GM21786 (cell line): Measurements from ENCODE around the gene AMOTL1.

Experiments
- ATAC-seq: cut with Tn5 transposase; IDR thresholded peaks from one replicate; pipeline ENCODE4 v1.9.1; 2021; ENCODE audit not compliant: unreplicated experiment

Gene AMOTL1

DNA sequence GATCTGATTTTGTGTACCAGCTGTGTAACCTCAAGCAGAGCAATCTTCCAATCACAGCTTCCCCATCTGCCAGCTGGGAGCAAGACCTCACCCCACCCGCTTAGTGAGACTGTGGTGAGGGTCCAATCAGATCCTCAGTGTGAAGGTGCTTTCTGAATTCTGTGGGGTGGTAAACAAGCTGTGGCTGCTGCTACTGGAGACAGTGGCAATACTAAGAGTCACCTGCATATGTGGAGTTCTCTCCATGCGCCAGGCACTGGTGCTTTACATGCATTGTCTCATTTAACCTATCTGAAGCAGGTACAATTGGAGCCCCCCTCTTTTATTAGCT, 154.8 kb downstream of the AMOTL1 start:
- no peak for ATAC-seq

DNA sequence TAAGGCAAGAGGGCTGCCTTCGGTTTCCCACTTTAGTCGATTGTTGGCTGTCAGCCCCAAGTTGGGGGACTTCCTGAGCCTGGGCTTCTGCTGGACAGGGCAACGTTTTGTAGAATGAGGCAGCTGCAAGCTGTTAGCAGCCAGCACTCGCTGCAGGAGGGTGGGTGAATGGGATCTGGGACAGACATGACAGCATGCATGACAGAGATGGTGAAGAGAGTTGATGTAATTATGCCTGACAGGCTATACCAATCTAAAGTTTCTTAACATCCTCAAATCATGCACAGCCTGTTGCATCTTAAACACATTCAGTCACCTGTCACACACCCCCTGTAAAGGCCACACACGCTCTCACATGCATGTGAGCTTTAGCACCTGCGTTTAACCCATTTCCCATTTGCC, 156.0 kb downstream of the AMOTL1 start:
- ATAC-seq = no peak

DNA sequence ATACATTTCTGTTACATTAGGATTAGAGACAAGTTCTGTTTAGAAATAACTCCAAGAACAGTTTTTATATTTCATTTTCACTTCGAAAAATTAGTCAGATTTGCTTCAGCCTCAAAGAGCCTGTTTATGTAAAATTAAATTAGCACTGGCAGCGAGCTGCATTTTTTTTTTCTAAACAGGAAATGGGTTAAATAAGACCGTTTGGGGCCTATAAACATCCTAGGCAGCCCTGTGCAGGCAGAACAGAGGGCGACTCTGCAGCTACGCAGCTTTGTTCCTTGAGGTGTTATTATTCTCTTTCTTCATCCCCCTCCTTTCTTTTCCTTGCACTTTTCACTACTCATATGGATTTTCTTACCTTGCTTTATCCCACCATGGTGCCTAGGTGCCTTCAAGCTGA, 156.5 kb downstream of the AMOTL1 start:
- no peak for ATAC-seq

DNA sequence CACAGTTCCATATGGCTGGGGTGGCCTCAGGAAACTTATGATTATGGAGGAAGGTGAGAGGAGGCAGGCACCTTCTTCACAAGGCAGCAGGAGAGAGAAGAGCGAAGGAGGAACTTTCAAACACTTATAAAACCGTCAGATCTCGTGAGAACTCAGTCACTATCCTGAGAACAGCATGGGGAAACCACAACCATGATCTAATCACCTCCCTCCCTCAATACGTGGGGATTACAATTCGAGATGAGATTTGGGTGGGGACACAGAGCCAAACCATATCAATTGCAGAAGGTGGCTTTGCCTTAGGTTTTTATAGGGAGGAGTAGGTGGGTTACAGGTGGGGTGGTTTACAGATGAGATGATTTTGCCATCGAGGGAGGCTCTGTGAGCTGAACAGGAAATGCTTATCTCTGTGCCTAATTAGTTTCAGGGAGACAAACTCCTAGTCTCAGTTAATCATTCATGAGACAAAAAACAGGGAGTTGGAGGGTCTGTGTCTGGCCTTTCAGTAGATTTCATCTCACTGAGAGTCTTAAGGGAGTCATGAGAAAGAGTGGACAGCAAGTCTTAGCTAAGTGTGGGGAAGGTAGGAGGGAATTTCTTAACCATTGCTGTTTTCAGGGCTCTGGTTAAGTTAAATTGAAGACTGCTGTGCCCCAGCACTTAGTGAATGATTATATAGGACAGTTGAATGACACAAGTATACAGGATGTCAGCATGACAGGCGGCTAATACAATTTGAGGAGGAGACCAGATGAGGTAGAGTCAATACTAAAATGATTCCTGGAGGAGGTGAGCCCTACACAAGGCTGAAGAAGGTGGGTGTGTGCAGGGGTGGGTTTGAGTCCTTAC, 157.5 kb downstream of the AMOTL1 start:
- ATAC-seq = peak; percentile 63

DNA sequence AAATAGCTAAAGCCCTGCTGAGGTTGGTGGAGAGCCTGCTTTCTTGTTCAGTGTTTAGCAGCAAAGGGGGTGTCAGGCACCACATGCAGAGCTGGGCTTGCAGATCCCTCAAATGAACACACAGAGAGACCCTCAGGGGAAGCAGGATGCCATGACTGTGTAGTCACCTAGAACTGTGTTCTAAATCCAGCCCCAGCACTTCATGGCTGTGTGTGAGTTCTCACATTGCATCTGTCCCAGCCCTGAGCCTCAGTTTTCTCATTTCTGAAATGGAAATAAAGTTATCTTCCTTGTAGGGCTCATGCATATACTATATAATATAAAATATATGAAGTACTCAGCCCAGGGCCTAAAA, 158.1 kb downstream of the AMOTL1 start:
- ATAC-seq = no peak
